HG03064 (cell line): Measurements from ENCODE around the gene LSAMP.

Experiments used
- ATAC-seq: cut with Tn5 transposase; IDR thresholded peaks from one replicate; pipeline ENCODE4 v1.9.1; 2021; ENCODE audit warnings: low read depth; ENCODE audit not compliant: unreplicated experiment

LSAMP gene

GRCh38 chr3:115922681-115923347 is 522.5 kb downstream of the LSAMP start:
- no peak for ATAC-seq

GRCh38 chr3:115921711-115922110 is 523.6 kb downstream of the LSAMP start:
- no peak for ATAC-seq

GRCh38 chr3:115918900-115919299 is 526.4 kb downstream of the LSAMP start:
- no peak for ATAC-seq

GRCh38 chr3:115916866-115917265 is 528.4 kb downstream of the LSAMP start:
- no peak for ATAC-seq

- no peak for ATAC-seq
Measured at GRCh38 chr3:115915061-115915460, 530.2 kb downstream of the LSAMP start.

- no peak for ATAC-seq
Measured at GRCh38 chr3:115913069-115913686, 532.1 kb downstream of the LSAMP start.

- ATAC-seq, result no peak
Measured at GRCh38 chr3:115912372-115912771, 532.9 kb downstream of the LSAMP start.

GRCh38 chr3:115905871-115906270 is 539.4 kb downstream of the LSAMP start:
- ATAC-seq, result no peak

- no peak for ATAC-seq
Measured at GRCh38 chr3:115903843-115904242, 541.4 kb downstream of the LSAMP start.

- no peak for ATAC-seq
Measured at GRCh38 chr3:115901008-115901407, 544.3 kb downstream of the LSAMP start.

GRCh38 chr3:115899535-115899934 is 545.8 kb downstream of the LSAMP start:
- no peak for ATAC-seq

- ATAC-seq, result no peak
Measured at GRCh38 chr3:115898656-115899410, 546.5 kb downstream of the LSAMP start.

- no peak for ATAC-seq
Measured at GRCh38 chr3:115891006-115891636, 554.2 kb downstream of the LSAMP start.

GRCh38 chr3:115890579-115890978 is 554.7 kb downstream of the LSAMP start:
- no peak for ATAC-seq

GRCh38 chr3:115885621-115886020 is 559.7 kb downstream of the LSAMP start:
- ATAC-seq, result no peak

- ATAC-seq, result no peak
Measured at GRCh38 chr3:115877615-115877899, 567.7 kb downstream of the LSAMP start.

- ATAC-seq, result no peak
Measured at GRCh38 chr3:115876876-115877614, 568.2 kb downstream of the LSAMP start.

- no peak for ATAC-seq
Measured at GRCh38 chr3:115875460-115875859, 569.8 kb downstream of the LSAMP start.

- no peak for ATAC-seq
Measured at GRCh38 chr3:115871735-115872134, 573.6 kb downstream of the LSAMP start.

GRCh38 chr3:115864911-115865310 is 580.4 kb downstream of the LSAMP start:
- ATAC-seq, result no peak

GRCh38 chr3:115862849-115863248 is 582.4 kb downstream of the LSAMP start:
- no peak for ATAC-seq
